Spleen (tissue), 11 donors: ENCODE measurements around the gene STK35. TPM values are rescaled to one million over a fixed set of nuclear protein-coding genes. Genes with fewer than 3 reads are reported as not detected.

Experiments used
- DNase-seq: peaks from one replicate; pipeline ENCODE4 v3.0.0-alpha.2; 2020
- H3K27ac ChIP-seq, 8 donors: fragments of 200-600 bp; sonication (generic) in 7 of 8; 1 replicate in 4 of 8; 2 replicates in 4 of 8; pipeline versions ENCODE4 v1.5.0 to v1.8.0; 2016 to 2021; ENCODE audit warnings: inconsistent platforms in 4 of 8, mild to moderate bottlenecking in 4 of 8, moderate library complexity in 1 of 8
- H3K27me3 ChIP-seq, 7 donors: fragments of 200-600 bp; sonication (generic) in 6 of 7; replicated peaks in 1 of 7; 1 replicate in 4 of 7; 2 replicates in 3 of 7; pipeline versions ENCODE4 v1.5.0 to v1.8.0; 2016 to 2021; ENCODE audit warnings: inconsistent platforms in 3 of 7, mild to moderate bottlenecking in 1 of 7
- H3K36me3 ChIP-seq, 6 donors: fragments of 200-600 bp; sonication (generic) in 5 of 6; 1 replicate in 4 of 6; 2 replicates in 2 of 6; pipeline versions ENCODE4 v1.5.0 to v1.8.0; 2016 to 2021; ENCODE audit warnings: inconsistent platforms in 2 of 6
- H3K4me1 ChIP-seq, 6 donors: fragments of 200-600 bp; sonication (generic) in 5 of 6; 1 replicate in 3 of 6; 2 replicates in 3 of 6; pipeline versions ENCODE4 v1.5.0 to v1.8.0; 2016 to 2021; ENCODE audit warnings: inconsistent platforms in 3 of 6
- H3K4me3 ChIP-seq, 8 donors: fragments of 200-600 bp; sonication (generic) in 7 of 8; 1 replicate in 4 of 8; 2 replicates in 4 of 8; pipeline versions ENCODE4 v1.5.0 to v1.8.0; 2016 to 2021; ENCODE audit warnings: inconsistent platforms in 4 of 8, mild to moderate bottlenecking in 4 of 8, moderate library complexity in 2 of 8
- H3K9me3 ChIP-seq, 8 donors: fragments of 200-600 bp; sonication (generic) in 7 of 8; 1 replicate in 4 of 8; 2 replicates in 4 of 8; pipeline versions ENCODE4 v1.5.0 to v1.8.0; 2016 to 2021; ENCODE audit warnings: inconsistent platforms in 4 of 8
- CTCF ChIP-seq, 11 experiments: fragments of 200-600 bp in 7 of 11; fragments of 450-650 bp in 4 of 11; sonication (generic) in 4 of 11; IDR thresholded peaks in 8 of 11; conservative IDR thresholded peaks in 3 of 11; 1 replicate in 7 of 11; 2 replicates in 4 of 11; pipeline versions ENCODE4 v1.4.0 to v1.8.0; 2016 to 2021; ENCODE audit warnings: antibody characterized with exemption in 11 of 11, inconsistent platforms in 4 of 11, mild to moderate bottlenecking in 1 of 11
- POLR2A ChIP-seq, 3 donors: fragments of 450-650 bp; IDR thresholded peaks; one replicate each; pipeline ENCODE4 v1.5.1; 2017; ENCODE audit warnings: antibody characterized with exemption in 3 of 3, mild to moderate bottlenecking in 1 of 3
- POLR2AphosphoS5 ChIP-seq, 3 donors: sonication (generic); formaldehyde crosslinking; IDR thresholded peaks; one replicate each; pipeline ENCODE4 v1.5.1; 2017; ENCODE audit warnings: antibody characterized with exemption in 3 of 3
- WGBS, 5 donors: extraction: QIAGEN DNeasy Blood & Tissue Kit in 3 of 5; methylation state at CpG; one replicate each; pipeline versions ENCODE4 v1.1.5 to v1.1.7; 2013 to 2018; 5-methylcytosine and 5-hydroxymethylcytosine counted together
- intact Hi-C: fragments of 100-400 bp; cut with DNase I; formaldehyde crosslinking; loops from one replicate; pipeline ENCODE4 v1.15.0; 2023; ENCODE audit warnings: low total_unique reads
- polyA plus RNA-seq, 3 donors: library from polyadenylated mRNA; stranded (reverse); fragments of 200-250 nt; gene quantifications; one replicate each; pipeline ENCODE4 v1.2.1, GENCODE V29; 2013
- total RNA-seq, 7 donors: library from RNA; depleted of rRNA in 3 of 7; stranded (reverse); fragments of >200 nt in 3 of 7; fragmentation: NEBNext Ultra II Directional in 4 of 7; extraction: Animal tissue kit (Norgen Biotek cat#: 25700) in 4 of 7; gene quantifications; one replicate each; pipeline versions ENCODE4 v1.1.0 to v1.2.1, GENCODE V29; 2016 to 2021
- donor health status: healthy with polysubstance abuse.
- donor health status: DM: no; HTN: no; CAD: no; lungs with moderate emphysema.
- donor health status: DM: no; HTN: no; CAD: no.
- donor health status: Bipolar disorder and iron deficiency.
- donor health status: healthy.
- donor health status: DM: no; HTN: no; CAD: no.
- donor health status: DM: yes; HTN: yes; CAD: no.

Gene STK35
- total and polyA plus RNA-seq, 10 donors = 1.8 to 25.4 (median 15.0) TPM

GRCh38 chr20:2128542-2128941, 26.9 kb downstream of the STK35 start:
- H3K4me1 ChIP-seq = peaks cover 2 to 82% (median 37%) of the 10 kb centered on the region in 6 donors
- peaks cover 0 to 47% (median 3%) of the 10 kb centered on the region in 6 donors for H3K36me3 ChIP-seq
- no peaks in the 10 kb centered on the region for H3K27me3 ChIP-seq
- no peak overlapping the region for H3K4me3 ChIP-seq
- intact Hi-C loops = no loop called here
- DNase-seq = no peak
- TF ChIP-seq POLR2A (IDR thresholded peaks at IDR 0.05) = no peak
- no peak for TF ChIP-seq CTCF (IDR thresholded peaks at IDR 0.05 in 8 of 11, conservative IDR thresholded peaks at IDR 0.05 in 3 of 11)
- TF ChIP-seq POLR2AphosphoS5 (IDR thresholded peaks at IDR 0.05) = no peak
- H3K27ac ChIP-seq = no peak overlapping the region
- H3K9me3 ChIP-seq = no peaks in the 10 kb centered on the region
- 77 to 85% (median 83%) methylated on average over 6 of the region's 6 CpGs for WGBS, 5 donors

GRCh38 chr20:2130062-2130591, 28.5 kb downstream of the STK35 start:
- H3K4me3 ChIP-seq = no peak overlapping the region
- intact Hi-C loops = no loop called here
- 88 to 94% (median 90%) methylated on average over 15 of the region's 15 CpGs for WGBS, 5 donors
- no peak for TF ChIP-seq POLR2AphosphoS5 (IDR thresholded peaks at IDR 0.05)
- no peak for TF ChIP-seq POLR2A (IDR thresholded peaks at IDR 0.05)
- no peak for TF ChIP-seq CTCF (IDR thresholded peaks at IDR 0.05 in 8 of 11, conservative IDR thresholded peaks at IDR 0.05 in 3 of 11)
- H3K27ac ChIP-seq = no peak overlapping the region
- no peaks in the 10 kb centered on the region for H3K9me3 ChIP-seq
- H3K36me3 ChIP-seq = peaks cover 0 to 44% (median 3%) of the 10 kb centered on the region in 6 donors
- peak; percentile 38 for DNase-seq
- H3K4me1 ChIP-seq = peaks cover 0 to 82% (median 33%) of the 10 kb centered on the region in 6 donors
- H3K27me3 ChIP-seq = no peaks in the 10 kb centered on the region

- intact Hi-C loops = no loop called here
- TF ChIP-seq POLR2AphosphoS5 (IDR thresholded peaks at IDR 0.05) (no peak), CTCF (IDR thresholded peaks at IDR 0.05 in 8 of 11, conservative IDR thresholded peaks at IDR 0.05 in 3 of 11) (no peak), POLR2A (IDR thresholded peaks at IDR 0.05) (no peak)
- Histone ChIP-seq H3K27ac (no peak overlapping the region), H3K9me3 (no peaks in the 10 kb centered on the region), H3K4me3 (no peak overlapping the region), H3K27me3 (no peaks in the 10 kb centered on the region), H3K36me3 (peaks cover 0 to 44% (median 1%) of the 10 kb centered on the region in 6 donors), H3K4me1 (peaks cover 0 to 82% (median 33%) of the 10 kb centered on the region in 6 donors)
- DNase-seq = peak; percentile 38
- WGBS, 5 donors = 83 to 94% (median 86%) methylated on average over 9 of the region's 9 CpGs
These were observed 29.1 kb downstream of the STK35 start for GRCh38 chr20:2130683-2131082.

GRCh38 chr20:2131366-2131765, 29.7 kb downstream of the STK35 start:
- Histone ChIP-seq H3K27me3 (no peaks in the 10 kb centered on the region), H3K4me1 (peaks cover 0 to 82% (median 32%) of the 10 kb centered on the region in 6 donors), H3K27ac (no peak overlapping the region), H3K4me3 (no peak overlapping the region), H3K36me3 (peaks cover 0 to 44% (median 0%) of the 10 kb centered on the region in 6 donors), H3K9me3 (no peaks in the 10 kb centered on the region)
- TF ChIP-seq POLR2AphosphoS5 (IDR thresholded peaks at IDR 0.05) = no peak
- TF ChIP-seq POLR2A (IDR thresholded peaks at IDR 0.05) = no peak
- no peak for TF ChIP-seq CTCF (IDR thresholded peaks at IDR 0.05 in 8 of 11, conservative IDR thresholded peaks at IDR 0.05 in 3 of 11)
- DNase-seq = no peak
- intact Hi-C loops = no loop called here
- 95 to 99% (median 97%) methylated on average over 3 of the region's 3 CpGs for WGBS, 5 donors
